HL-60 (cell line): ENCODE results near the gene ZIC5.

Experiments used
- DNase-seq, 2 experiments: peaks; one replicate each; pipeline ENCODE4 v3.0.0-alpha.2; 2010 to 2020; ENCODE audit warnings: low read depth in 1 of 2, low spot score in 1 of 2
- H3K27ac ChIP-seq: fragments of 250-450 bp; sonication (Bioruptor Pico); replicated peaks from 2 replicates; pipeline ENCODE4 v1.5.1; 2020; ENCODE audit warnings: mild to moderate bottlenecking, moderate library complexity
- H3K27me3 ChIP-seq: fragments of 250-450 bp; sonication (Bioruptor Pico); 2 replicates; pipeline ENCODE4 v1.5.1; 2021; ENCODE audit warnings: mild to moderate bottlenecking, moderate library complexity; ENCODE audit not compliant: insufficient read depth, poor library complexity, severe bottlenecking
- H3K4me3 ChIP-seq: replicated peaks from 2 replicates; pipeline ENCODE4 v1.5.1; 2011; ENCODE audit warnings: mild to moderate bottlenecking, control low read depth, low read length; ENCODE audit not compliant: insufficient read depth
- GABPA ChIP-seq: IDR thresholded peaks from 2 replicates; pipeline ENCODE4 v1.6.1; 2012; ENCODE audit warnings: low read depth
- POLR2AphosphoS5 ChIP-seq: IDR thresholded peaks from 2 replicates; pipeline ENCODE4 v1.6.1; 2012; ENCODE audit warnings: low read depth
- SPI1 ChIP-seq: IDR thresholded peaks from 2 replicates; pipeline ENCODE4 v1.6.1; 2012; ENCODE audit warnings: low read depth, mild to moderate bottlenecking, borderline replicate concordance
- TF ChIP-seq, protein P1 (sequence below): IDR thresholded peaks from 2 replicates; pipeline ENCODE4 v1.6.1; 2012; ENCODE audit warnings: low read depth; ENCODE audit not compliant: insufficient replicate concordance
- TF ChIP-seq, protein P2 (sequence below): IDR thresholded peaks from one replicate; pipeline ENCODE4 v1.5.1; 2011; ENCODE audit warnings: low read length, control low read depth, inconsistent platforms; ENCODE audit not compliant: insufficient read depth

The ZIC5 gene

DNA sequence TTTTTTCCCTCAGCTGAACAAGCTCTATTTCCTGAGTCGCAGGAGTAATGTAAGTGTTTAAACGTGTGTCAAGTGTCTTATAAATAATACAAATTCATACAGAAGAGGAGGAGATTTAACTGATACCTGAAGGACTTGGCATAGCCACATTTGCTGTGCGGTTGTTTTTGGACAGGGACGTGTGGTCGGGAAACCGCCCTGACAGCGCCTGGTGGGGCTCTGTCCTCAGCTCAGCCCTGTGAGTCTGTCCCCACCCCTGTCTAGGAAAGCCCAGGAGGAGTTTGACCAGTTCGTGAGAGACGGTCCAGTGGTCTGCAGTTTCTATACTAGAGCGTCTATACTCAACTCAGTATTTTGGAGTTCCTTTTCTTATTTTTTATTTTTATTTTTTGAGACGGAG lies 26.7 kb upstream of the ZIC5 start:
- TF ChIP-seq, protein P1, sequence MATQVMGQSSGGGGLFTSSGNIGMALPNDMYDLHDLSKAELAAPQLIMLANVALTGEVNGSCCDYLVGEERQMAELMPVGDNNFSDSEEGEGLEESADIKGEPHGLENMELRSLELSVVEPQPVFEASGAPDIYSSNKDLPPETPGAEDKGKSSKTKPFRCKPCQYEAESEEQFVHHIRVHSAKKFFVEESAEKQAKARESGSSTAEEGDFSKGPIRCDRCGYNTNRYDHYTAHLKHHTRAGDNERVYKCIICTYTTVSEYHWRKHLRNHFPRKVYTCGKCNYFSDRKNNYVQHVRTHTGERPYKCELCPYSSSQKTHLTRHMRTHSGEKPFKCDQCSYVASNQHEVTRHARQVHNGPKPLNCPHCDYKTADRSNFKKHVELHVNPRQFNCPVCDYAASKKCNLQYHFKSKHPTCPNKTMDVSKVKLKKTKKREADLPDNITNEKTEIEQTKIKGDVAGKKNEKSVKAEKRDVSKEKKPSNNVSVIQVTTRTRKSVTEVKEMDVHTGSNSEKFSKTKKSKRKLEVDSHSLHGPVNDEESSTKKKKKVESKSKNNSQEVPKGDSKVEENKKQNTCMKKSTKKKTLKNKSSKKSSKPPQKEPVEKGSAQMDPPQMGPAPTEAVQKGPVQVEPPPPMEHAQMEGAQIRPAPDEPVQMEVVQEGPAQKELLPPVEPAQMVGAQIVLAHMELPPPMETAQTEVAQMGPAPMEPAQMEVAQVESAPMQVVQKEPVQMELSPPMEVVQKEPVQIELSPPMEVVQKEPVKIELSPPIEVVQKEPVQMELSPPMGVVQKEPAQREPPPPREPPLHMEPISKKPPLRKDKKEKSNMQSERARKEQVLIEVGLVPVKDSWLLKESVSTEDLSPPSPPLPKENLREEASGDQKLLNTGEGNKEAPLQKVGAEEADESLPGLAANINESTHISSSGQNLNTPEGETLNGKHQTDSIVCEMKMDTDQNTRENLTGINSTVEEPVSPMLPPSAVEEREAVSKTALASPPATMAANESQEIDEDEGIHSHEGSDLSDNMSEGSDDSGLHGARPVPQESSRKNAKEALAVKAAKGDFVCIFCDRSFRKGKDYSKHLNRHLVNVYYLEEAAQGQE, result no peak
- TF ChIP-seq POLR2AphosphoS5, result no peak
- TF ChIP-seq GABPA, result no peak
- no peak for TF ChIP-seq SPI1
- TF ChIP-seq, protein P2, sequence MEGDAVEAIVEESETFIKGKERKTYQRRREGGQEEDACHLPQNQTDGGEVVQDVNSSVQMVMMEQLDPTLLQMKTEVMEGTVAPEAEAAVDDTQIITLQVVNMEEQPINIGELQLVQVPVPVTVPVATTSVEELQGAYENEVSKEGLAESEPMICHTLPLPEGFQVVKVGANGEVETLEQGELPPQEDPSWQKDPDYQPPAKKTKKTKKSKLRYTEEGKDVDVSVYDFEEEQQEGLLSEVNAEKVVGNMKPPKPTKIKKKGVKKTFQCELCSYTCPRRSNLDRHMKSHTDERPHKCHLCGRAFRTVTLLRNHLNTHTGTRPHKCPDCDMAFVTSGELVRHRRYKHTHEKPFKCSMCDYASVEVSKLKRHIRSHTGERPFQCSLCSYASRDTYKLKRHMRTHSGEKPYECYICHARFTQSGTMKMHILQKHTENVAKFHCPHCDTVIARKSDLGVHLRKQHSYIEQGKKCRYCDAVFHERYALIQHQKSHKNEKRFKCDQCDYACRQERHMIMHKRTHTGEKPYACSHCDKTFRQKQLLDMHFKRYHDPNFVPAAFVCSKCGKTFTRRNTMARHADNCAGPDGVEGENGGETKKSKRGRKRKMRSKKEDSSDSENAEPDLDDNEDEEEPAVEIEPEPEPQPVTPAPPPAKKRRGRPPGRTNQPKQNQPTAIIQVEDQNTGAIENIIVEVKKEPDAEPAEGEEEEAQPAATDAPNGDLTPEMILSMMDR, result no peak
- Histone ChIP-seq H3K27me3 (peaks cover 72% of the 10 kb centered on the region), H3K27ac (no peak overlapping the region), H3K4me3 (no peak overlapping the region)
- DNase-seq, result no peak

DNA sequence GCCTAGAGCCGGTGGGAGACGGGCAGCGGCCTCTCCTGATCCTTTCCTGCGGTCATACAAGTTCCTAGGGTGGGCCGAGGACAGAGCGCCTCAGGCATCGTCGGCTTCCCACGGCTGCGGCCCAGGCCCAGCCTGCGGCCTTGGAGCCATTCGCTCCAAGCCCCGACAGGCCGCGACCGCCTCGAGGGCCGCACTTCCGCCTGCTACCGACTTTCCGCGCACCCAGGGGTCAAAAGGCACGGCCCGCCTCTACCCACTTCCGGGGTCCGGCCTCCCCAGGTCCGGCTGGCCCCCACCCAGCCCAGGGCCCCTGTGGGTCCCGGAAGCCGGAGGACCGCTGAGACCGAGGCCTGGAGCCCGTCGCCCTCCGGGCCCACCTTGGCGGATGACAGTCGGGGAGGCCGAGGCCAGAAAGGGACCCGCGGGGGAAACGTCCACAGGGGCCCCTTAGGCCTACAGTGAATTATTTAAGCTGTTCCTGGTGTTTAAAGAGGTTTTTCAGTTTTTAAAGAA lies 26.2 kb upstream of the ZIC5 start:
- H3K4me3 ChIP-seq, result no peak overlapping the region
- DNase-seq, result no peak
- H3K27ac ChIP-seq, result no peak overlapping the region
- H3K27me3 ChIP-seq, result peaks cover 77% of the 10 kb centered on the region
- TF ChIP-seq, protein P1, result no peak
- TF ChIP-seq GABPA (no peak), POLR2AphosphoS5 (no peak), SPI1 (no peak)
- TF ChIP-seq, protein P2, result no peak

DNA sequence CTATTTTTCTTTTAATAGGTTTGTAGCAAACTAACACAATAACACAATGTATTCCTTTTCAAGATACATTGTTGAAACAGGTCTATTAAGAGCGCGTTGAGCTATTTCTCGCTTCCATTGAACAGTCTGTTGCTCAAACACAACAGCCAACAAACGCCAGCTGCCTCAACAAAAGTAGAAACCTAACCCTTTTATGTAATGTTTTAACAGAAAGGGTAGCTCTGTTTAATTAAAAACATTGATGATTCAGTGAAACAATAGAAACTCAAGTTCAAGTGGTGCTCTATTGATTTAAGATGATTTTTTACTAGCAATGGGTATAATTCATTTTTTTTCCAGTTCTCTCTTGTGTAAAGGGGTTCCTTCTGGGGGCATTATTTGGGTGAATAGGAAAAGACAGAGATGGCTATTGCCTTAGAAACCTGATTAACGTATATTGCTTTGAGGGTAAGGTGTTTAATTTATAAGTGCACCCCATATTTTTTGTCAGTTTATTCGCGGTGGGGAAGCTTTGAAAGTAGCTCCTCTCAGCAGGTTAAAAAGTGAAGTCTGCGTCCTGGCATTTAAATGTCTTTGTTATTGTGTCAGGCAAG lies 24.9 kb upstream of the ZIC5 start:
- peaks cover 86% of the 10 kb centered on the region for H3K27me3 ChIP-seq
- H3K4me3 ChIP-seq, result no peak overlapping the region
- no peak overlapping the region for H3K27ac ChIP-seq
- no peak for DNase-seq
- no peak for TF ChIP-seq POLR2AphosphoS5
- TF ChIP-seq, protein P2, result no peak
- TF ChIP-seq, protein P1, result no peak
- no peak for TF ChIP-seq SPI1
- TF ChIP-seq GABPA, result no peak
